H1 (cell line): Measurements from ENCODE around the gene RPS6KA5. TPM values are rescaled to one million over a fixed set of nuclear protein-coding genes. Genes with fewer than 3 reads are reported as not detected.

Source experiments
- CTCF ChIA-PET: fragments of 300-600 bp; sonication (Branson Sonifier 250); formaldehyde crosslinking; loops from one replicate; lab custom pipeline; 2021; ENCODE audit not compliant: partially characterized antibody; lab: Charles Lee
- POLR2A ChIA-PET: fragments of 300-600 bp; sonication (Branson Sonifier 250); formaldehyde crosslinking; loops from one replicate; lab custom pipeline; 2021; ENCODE audit warnings: inconsistent platforms; ENCODE audit not compliant: partially characterized antibody; lab: Charles Lee
- DNase-seq, 2 experiments: peaks; one replicate each; pipeline versions ENCODE4 v3.0.0 to v3.0.0-alpha.2; 2010 to 2022; ENCODE audit warnings: low spot score in 2 of 2, low read depth in 1 of 2, mixed read lengths in 1 of 2
- FAIRE-seq: peaks from 2 replicates; lab custom pipeline; 2011; peaks lifted over from hg19 to GRCh38; lab: Jason Lieb, UNC
- H2AFZ ChIP-seq: 2 replicates; pipeline ENCODE4 v1.8.1; 2012; ENCODE audit warnings: low read length, inconsistent platforms
- H2AK5ac ChIP-seq: 2 replicates; pipeline ENCODE4 v1.6.1; 2013; ENCODE audit warnings: low read depth, low read length
- H2BK120ac ChIP-seq: replicated peaks from 2 replicates; pipeline ENCODE3; 2013; ENCODE audit warnings: low read depth, low read length, inconsistent platforms
- H2BK12ac ChIP-seq: 2 replicates; pipeline ENCODE4 v1.6.1; 2013; ENCODE audit warnings: low read depth, low read length
- H2BK15ac ChIP-seq: 2 replicates; pipeline ENCODE4 v1.6.1; 2013; ENCODE audit warnings: low read length
- H2BK20ac ChIP-seq: 2 replicates; pipeline ENCODE4 v1.6.1; 2013; ENCODE audit warnings: low read length
- H2BK5ac ChIP-seq: 2 replicates; pipeline ENCODE4 v1.6.1; 2013; ENCODE audit warnings: low read depth, low read length
- H3K14ac ChIP-seq: 2 replicates; pipeline ENCODE4 v1.6.1; 2013; ENCODE audit warnings: inconsistent platforms; ENCODE audit not compliant: insufficient read length
- H3K18ac ChIP-seq: 2 replicates; pipeline ENCODE4 v1.6.1; 2013; ENCODE audit warnings: low read length; ENCODE audit errors: extremely low read depth
- H3K23ac ChIP-seq: 2 replicates; pipeline ENCODE4 v1.6.1; 2013; ENCODE audit warnings: inconsistent platforms; ENCODE audit not compliant: insufficient read length
- H3K23me2 ChIP-seq: 2 replicates; pipeline ENCODE4 v1.6.1; 2013; ENCODE audit warnings: low read depth, low read length
- H3K27ac ChIP-seq: 2 replicates; pipeline ENCODE4 v1.6.1; 2011; ENCODE audit warnings: low read depth, low read length, inconsistent platforms
- H3K27me3 ChIP-seq, 4 experiments: replicated peaks in 1 of 4; 1 replicate in 1 of 4; 2 replicates in 3 of 4; pipeline versions ENCODE4 v1.6.1 to v1.8.1; 2011 to 2013; ENCODE audit warnings: low read length in 3 of 4, mild to moderate bottlenecking in 3 of 4, inconsistent platforms in 2 of 4, mixed read lengths in 2 of 4, moderate library complexity in 1 of 4; ENCODE audit not compliant: control insufficient read depth in 3 of 4, insufficient read depth in 3 of 4; ENCODE audit errors: extremely low read depth in 1 of 4
- H3K36me3 ChIP-seq, 4 experiments: 2 replicates each; pipeline versions ENCODE4 v1.6.1 to v1.8.1; 2011 to 2013; ENCODE audit warnings: mild to moderate bottlenecking in 4 of 4, low read length in 3 of 4, moderate library complexity in 2 of 4, control low read depth in 1 of 4, inconsistent platforms in 1 of 4; ENCODE audit not compliant: insufficient read depth in 4 of 4, control insufficient read depth in 2 of 4
- H3K4ac ChIP-seq: replicated peaks from 2 replicates; pipeline ENCODE3; 2013; ENCODE audit warnings: low read length, low read depth, mixed read lengths, inconsistent platforms; ENCODE audit not compliant: insufficient read length
- H3K4me1 ChIP-seq, 4 experiments: replicated peaks in 1 of 4; 1 replicate in 1 of 4; 2 replicates in 3 of 4; pipeline versions ENCODE4 v1.6.1 to v1.8.1; 2011 to 2013; ENCODE audit warnings: low read length in 3 of 4, inconsistent platforms in 2 of 4, mixed read lengths in 1 of 4; ENCODE audit not compliant: insufficient read depth in 4 of 4, control insufficient read depth in 3 of 4
- H3K4me2 ChIP-seq, 2 experiments: 2 replicates each; pipeline versions ENCODE4 v1.6.1 to v1.8.1; 2011 to 2013; ENCODE audit warnings: low read depth in 2 of 2, low read length in 2 of 2, control low read depth in 1 of 2, inconsistent platforms in 1 of 2, mild to moderate bottlenecking in 1 of 2; ENCODE audit not compliant: insufficient read depth in 1 of 2
- H3K4me3 ChIP-seq, 4 experiments: fragments of 200-600, 300-600 bp in 1 of 4; sonication (generic), shearing (Covaris generic), sonication (Bioruptor Twin) in 1 of 4; 2 replicates each; pipeline versions ENCODE4 v1.5.1 to v1.8.1; 2011 to 2016; ENCODE audit warnings: low read length in 4 of 4, low read depth in 3 of 4, control low read depth in 2 of 4, inconsistent platforms in 2 of 4, mild to moderate bottlenecking in 2 of 4, mixed read lengths in 1 of 4, moderate library complexity in 1 of 4; ENCODE audit not compliant: insufficient read depth in 2 of 4; ENCODE audit errors: extremely low read depth in 1 of 4
- H3K56ac ChIP-seq: replicated peaks from 2 replicates; pipeline ENCODE3; 2013; ENCODE audit warnings: low read depth, mild to moderate bottlenecking, mixed read lengths, low read length, inconsistent platforms; ENCODE audit not compliant: insufficient read length
- H3K79me1 ChIP-seq: 2 replicates; pipeline ENCODE4 v1.6.1; 2013; ENCODE audit warnings: low read depth, low read length, control low read depth
- H3K79me2 ChIP-seq, 2 experiments: 2 replicates each; pipeline versions ENCODE4 v1.6.1 to v1.8.1; 2012 to 2013; ENCODE audit warnings: low read length in 2 of 2, mild to moderate bottlenecking in 2 of 2, inconsistent platforms in 1 of 2; ENCODE audit not compliant: insufficient read depth in 2 of 2, control insufficient read depth in 1 of 2
- H3K9ac ChIP-seq, 4 experiments: replicated peaks in 1 of 4; 1 replicate in 1 of 4; 2 replicates in 3 of 4; pipeline versions ENCODE4 v1.6.1 to v1.8.1; 2011 to 2013; ENCODE audit warnings: low read depth in 3 of 4, low read length in 3 of 4, control low read depth in 2 of 4, mild to moderate bottlenecking in 2 of 4, moderate library complexity in 2 of 4, inconsistent platforms in 1 of 4; ENCODE audit errors: extremely low read depth in 1 of 4
- H3K9me3 ChIP-seq, 2 experiments: 2 replicates each; pipeline versions ENCODE4 v1.6.1 to v1.8.1; 2012 to 2013; ENCODE audit warnings: mild to moderate bottlenecking in 2 of 2, moderate library complexity in 2 of 2, control low read depth in 1 of 2, inconsistent platforms in 1 of 2, low read depth in 1 of 2, low read length in 1 of 2, mixed read lengths in 1 of 2; ENCODE audit not compliant: insufficient read depth in 2 of 2
- H4K20me1 ChIP-seq, 2 experiments: replicated peaks in 1 of 2; 2 replicates each; pipeline versions ENCODE3 to v1.8.1; 2011 to 2013; ENCODE audit warnings: inconsistent platforms in 2 of 2, low read length in 2 of 2, mild to moderate bottlenecking in 1 of 2; ENCODE audit not compliant: insufficient read depth in 2 of 2, control insufficient read depth in 1 of 2
- H4K5ac ChIP-seq: 2 replicates; pipeline ENCODE4 v1.6.1; 2013; ENCODE audit warnings: low read length, low read depth, mixed read lengths, inconsistent platforms; ENCODE audit not compliant: insufficient read length
- H4K8ac ChIP-seq: 2 replicates; pipeline ENCODE4 v1.8.0; 2013; ENCODE audit warnings: mild to moderate bottlenecking, moderate library complexity, low read length, inconsistent platforms; ENCODE audit not compliant: insufficient read depth; ENCODE audit errors: extremely low read depth
- H4K91ac ChIP-seq: replicated peaks from 2 replicates; pipeline ENCODE3; 2013; ENCODE audit warnings: low read length, mixed read lengths, inconsistent platforms; ENCODE audit not compliant: insufficient read length
- BCL11A ChIP-seq, 2 experiments: IDR thresholded peaks; one replicate each; pipeline ENCODE4 v1.6.1; 2011; ENCODE audit warnings: low read depth in 2 of 2, low read length in 2 of 2, mild to moderate bottlenecking in 2 of 2
- BRCA1 ChIP-seq: IDR thresholded peaks from 2 replicates; pipeline ENCODE4 v1.6.1; 2012; ENCODE audit warnings: low read depth, low read length, improper control_type of control experiment
- CHD2 ChIP-seq: IDR thresholded peaks from 2 replicates; pipeline ENCODE4 v1.6.1; 2012; ENCODE audit warnings: low read length, improper control_type of control experiment
- GABPA ChIP-seq: IDR thresholded peaks from 2 replicates; pipeline ENCODE4 v1.6.1; 2011; ENCODE audit warnings: mild to moderate bottlenecking, low read length, moderate library complexity, borderline replicate concordance; ENCODE audit not compliant: insufficient read depth
- POLR2AphosphoS5 ChIP-seq: IDR thresholded peaks from 2 replicates; pipeline ENCODE4 v1.6.1; 2011; ENCODE audit warnings: low read depth, low read length
- SIRT6 ChIP-seq: IDR thresholded peaks from one replicate; pipeline ENCODE4 v1.7.1; 2012; ENCODE audit warnings: low read length, inconsistent platforms
- SIX5 ChIP-seq: IDR thresholded peaks from 2 replicates; pipeline ENCODE4 v1.6.1; 2011; ENCODE audit warnings: mild to moderate bottlenecking, low read depth, low read length
- SUZ12 ChIP-seq: fragments of 200-600 bp; sonication (generic); IDR thresholded peaks from 2 replicates; pipeline ENCODE4 v1.6.1; 2012; ENCODE audit warnings: mild to moderate bottlenecking, inconsistent platforms, low read length, moderate library complexity, mixed read lengths
- TAF1 ChIP-seq: IDR thresholded peaks from 2 replicates; pipeline ENCODE4 v1.6.1; 2011; ENCODE audit warnings: mild to moderate bottlenecking, low read depth, low read length
- TBP ChIP-seq: IDR thresholded peaks from 2 replicates; pipeline ENCODE4 v1.6.1; 2011; ENCODE audit warnings: low read depth, low read length, improper control_type of control experiment
- TCF12 ChIP-seq: IDR thresholded peaks from 2 replicates; pipeline ENCODE4 v1.6.1; 2011; ENCODE audit warnings: low read depth, mild to moderate bottlenecking, low read length
- YY1 ChIP-seq: IDR thresholded peaks from 2 replicates; pipeline ENCODE4 v1.6.1; 2011; ENCODE audit warnings: low read depth, mild to moderate bottlenecking, low read length
- WGBS, 2 experiments: shearing (Covaris generic) in 1 of 2; methylation state at CpG; one replicate each; pipeline versions ENCODE4 v1.1.6 to v1.1.7; 2013 to 2015; ENCODE audit warnings: low lambda C conversion rate in 2 of 2, mixed read lengths in 2 of 2, inconsistent platforms in 1 of 2, low coverage in 1 of 2, missing lambda C conversion rate in 1 of 2; ENCODE audit not compliant: insufficient replicate concordance in 2 of 2, insufficient coverage in 1 of 2, insufficient read length in 1 of 2; ENCODE audit errors: extremely low coverage in 1 of 2, missing lambda C conversion rate in 1 of 2; 5-methylcytosine and 5-hydroxymethylcytosine counted together
- polyA plus RNA-seq, 7 experiments: library from polyadenylated mRNA; depleted of rRNA in 3 of 7; stranded (reverse) in 5 of 7; unstranded in 2 of 7; fragments of >200 nt in 5 of 7; fragments of 200-250 nt in 2 of 7; gene quantifications; 1 replicate in 5 of 7; 2 replicates in 1 of 7; 4 replicates in 1 of 7; pipeline versions ENCODE4 v1.2.1 to v1.2.3, GENCODE V29; 2011 to 2013; ENCODE audit warnings: missing spikeins in 2 of 7, mixed read lengths in 2 of 7
- total RNA-seq: library from RNA; stranded (reverse); fragmentation: NEBNext Ultra II Directional; extraction: Animal tissue kit (Norgen Biotek cat#: 25700); gene quantifications from 2 replicates; pipeline ENCODE4 v1.2.1, GENCODE V29; 2021
- TF ChIP-seq, protein P1 (sequence below): IDR thresholded peaks from 2 replicates; pipeline ENCODE4 v1.6.1; 2012; ENCODE audit warnings: inconsistent platforms
- TF ChIP-seq, protein P2 (sequence below): IDR thresholded peaks from 2 replicates; pipeline ENCODE4 v1.6.1; 2012; ENCODE audit warnings: low read length, inconsistent platforms

Gene RPS6KA5
- total and polyA plus RNA-seq, 2 of the 8 experiments (the other 6 are each of a cell fraction or from before 2014, with no cell fraction given): 0.85 to 3.1 TPM

DNA sequence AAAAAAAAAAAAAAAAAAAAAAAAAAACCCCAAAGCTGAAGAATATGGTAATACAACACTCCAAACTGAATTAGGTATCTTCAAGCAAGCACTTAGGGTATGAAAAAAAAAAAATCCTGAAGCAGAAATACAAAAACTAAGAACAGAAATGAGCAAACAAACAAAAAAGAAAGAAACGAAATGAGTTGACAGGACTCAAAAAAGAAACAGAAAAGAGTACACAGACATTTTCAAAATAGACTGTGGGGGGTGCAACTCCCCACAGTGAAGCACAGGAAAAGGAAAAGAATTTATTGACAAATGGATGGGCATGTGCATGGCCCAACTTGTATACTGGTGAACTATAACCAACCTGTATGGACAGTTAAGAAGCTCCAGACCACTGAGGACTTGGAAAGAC lies 24.6 kb downstream of the RPS6KA5 start:
- no peak overlapping the region for H2AK5ac ChIP-seq
- WGBS, 2 experiments: 83% methylated on average over 1 of the region's 1 CpG; no CpG with 5 or more reads in 1 of the 2 experiments
- H2BK20ac ChIP-seq: no peak overlapping the region
- H3K4me1 ChIP-seq: no peaks in the 10 kb centered on the region
- H3K23ac ChIP-seq: no peak overlapping the region
- H2BK120ac ChIP-seq: no peak overlapping the region
- H3K18ac ChIP-seq: no peak overlapping the region
- no peak overlapping the region for H3K14ac ChIP-seq
- FAIRE-seq (no peak), DNase-seq (no peak)
- H3K9ac ChIP-seq: no peak overlapping the region
- no peak overlapping the region for H2AFZ ChIP-seq
- no peak overlapping the region for H3K4me2 ChIP-seq
- H4K91ac ChIP-seq: no peak overlapping the region
- no peak overlapping the region for H2BK12ac ChIP-seq
- H3K27ac ChIP-seq: no peak overlapping the region
- H4K5ac ChIP-seq: no peak overlapping the region
- H3K9me3 ChIP-seq: no peaks in the 10 kb centered on the region
- no peaks in the 10 kb centered on the region for H3K23me2 ChIP-seq
- no peak overlapping the region for H2BK5ac ChIP-seq
- no peaks in the 10 kb centered on the region for H3K27me3 ChIP-seq
- no peak overlapping the region for H3K4ac ChIP-seq
- no peak overlapping the region for H4K8ac ChIP-seq
- CTCF ChIA-PET: interaction anchor here (1.8 to 2.4 kb wide), 3 partner anchors 11 to 138 kb away, joined by 5 to 7 read pairs (median 5); no protein-coding TSS in a partner anchor
- H3K79me1 ChIP-seq: no peaks in the 10 kb centered on the region
- H3K79me2 ChIP-seq: no peaks in the 10 kb centered on the region
- no peaks in the 10 kb centered on the region for H4K20me1 ChIP-seq
- H3K56ac ChIP-seq: no peak overlapping the region
- POLR2A ChIA-PET: no interaction called here
- H2BK15ac ChIP-seq: no peak overlapping the region
- no peak overlapping the region for H3K4me3 ChIP-seq
- no peaks in the 10 kb centered on the region for H3K36me3 ChIP-seq
- no peak for TF ChIP-seq TAF1
- TF ChIP-seq SIRT6: no peak
- TF ChIP-seq GABPA: no peak
- no peak for TF ChIP-seq TBP
- TF ChIP-seq, protein P1, sequence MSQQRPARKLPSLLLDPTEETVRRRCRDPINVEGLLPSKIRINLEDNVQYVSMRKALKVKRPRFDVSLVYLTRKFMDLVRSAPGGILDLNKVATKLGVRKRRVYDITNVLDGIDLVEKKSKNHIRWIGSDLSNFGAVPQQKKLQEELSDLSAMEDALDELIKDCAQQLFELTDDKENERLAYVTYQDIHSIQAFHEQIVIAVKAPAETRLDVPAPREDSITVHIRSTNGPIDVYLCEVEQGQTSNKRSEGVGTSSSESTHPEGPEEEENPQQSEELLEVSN: no peak
- TF ChIP-seq, protein P2, sequence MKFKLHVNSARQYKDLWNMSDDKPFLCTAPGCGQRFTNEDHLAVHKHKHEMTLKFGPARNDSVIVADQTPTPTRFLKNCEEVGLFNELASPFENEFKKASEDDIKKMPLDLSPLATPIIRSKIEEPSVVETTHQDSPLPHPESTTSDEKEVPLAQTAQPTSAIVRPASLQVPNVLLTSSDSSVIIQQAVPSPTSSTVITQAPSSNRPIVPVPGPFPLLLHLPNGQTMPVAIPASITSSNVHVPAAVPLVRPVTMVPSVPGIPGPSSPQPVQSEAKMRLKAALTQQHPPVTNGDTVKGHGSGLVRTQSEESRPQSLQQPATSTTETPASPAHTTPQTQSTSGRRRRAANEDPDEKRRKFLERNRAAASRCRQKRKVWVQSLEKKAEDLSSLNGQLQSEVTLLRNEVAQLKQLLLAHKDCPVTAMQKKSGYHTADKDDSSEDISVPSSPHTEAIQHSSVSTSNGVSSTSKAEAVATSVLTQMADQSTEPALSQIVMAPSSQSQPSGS: no peak
- TF ChIP-seq BCL11A (IDR thresholded peaks at IDR 0.05; ENCODE audit: low read depth in 2 of 2, low read length in 2 of 2): no peak
- no peak for TF ChIP-seq SUZ12
- TF ChIP-seq TCF12: no peak
- no peak for TF ChIP-seq CHD2
- no peak for TF ChIP-seq YY1
- TF ChIP-seq SIX5: no peak
- TF ChIP-seq BRCA1: no peak
- TF ChIP-seq POLR2AphosphoS5: no peak
